GM18907 (cell line): ENCODE results near the gene CYREN.

ENCODE experiments used
- ATAC-seq: cut with Tn5 transposase; IDR thresholded peaks from one replicate; pipeline ENCODE4 v1.9.1; 2021; ENCODE audit warnings: mild to moderate bottlenecking, moderate library complexity; ENCODE audit not compliant: unreplicated experiment

The CYREN gene

GRCh38 chr7:135197906-135198655, 27.6 kb upstream of the CYREN start:
- no peak for ATAC-seq

- ATAC-seq = no peak
Observed at GRCh38 chr7:135197343-135197742, 26.8 kb upstream of the CYREN start.

DNA sequence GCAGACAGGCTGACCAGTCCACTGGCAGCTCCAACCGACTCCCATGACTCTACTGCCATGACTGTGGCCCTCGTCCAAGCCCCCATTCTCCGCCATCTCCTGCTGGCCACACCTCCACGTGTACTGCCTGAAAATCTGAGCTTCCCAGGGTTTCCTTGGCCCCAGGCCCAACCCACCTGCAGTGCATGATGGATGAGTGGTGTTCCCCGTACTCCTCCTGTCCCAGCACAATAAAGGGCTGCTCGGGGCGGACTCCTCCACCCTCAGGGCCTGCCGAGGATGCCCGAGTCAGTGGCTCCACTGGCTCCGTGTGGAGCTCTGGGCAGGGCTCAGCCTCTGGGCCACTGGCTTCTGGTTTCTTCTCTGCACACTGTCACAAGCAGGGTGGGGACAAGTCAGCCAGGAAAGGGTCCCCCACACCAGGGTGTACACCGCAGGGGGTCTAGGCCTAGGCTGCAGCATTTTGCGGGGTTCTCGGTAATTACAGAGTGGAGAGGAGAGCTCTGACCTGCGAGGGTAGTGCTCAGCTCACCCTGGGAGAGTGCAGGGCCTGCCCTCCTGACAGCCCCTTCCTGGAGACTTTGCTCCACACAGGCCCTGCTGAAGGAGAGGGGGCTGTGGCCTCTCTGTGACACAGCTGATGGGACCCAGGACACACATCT, 25.6 kb upstream of the CYREN start:
- no peak for ATAC-seq

DNA sequence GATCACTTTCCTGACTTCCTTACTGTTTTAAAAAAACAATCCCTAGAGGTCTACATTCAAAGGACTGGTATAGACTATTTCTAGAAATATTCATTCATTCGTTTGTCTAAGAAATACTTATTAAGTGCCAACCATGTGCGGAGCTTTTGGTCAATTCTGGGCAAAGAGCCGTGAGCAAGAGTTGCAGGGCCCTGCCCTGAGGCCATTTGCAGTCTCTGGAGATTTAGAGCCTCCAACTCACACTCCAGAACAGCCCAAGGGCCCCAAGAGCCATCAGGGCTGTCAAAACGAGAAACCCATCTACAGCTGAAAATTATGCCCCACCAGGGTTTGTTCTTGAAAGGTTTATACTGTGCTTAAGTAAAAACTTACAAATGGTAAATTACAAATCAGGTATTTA, 24.6 kb upstream of the CYREN start:
- ATAC-seq = no peak

DNA sequence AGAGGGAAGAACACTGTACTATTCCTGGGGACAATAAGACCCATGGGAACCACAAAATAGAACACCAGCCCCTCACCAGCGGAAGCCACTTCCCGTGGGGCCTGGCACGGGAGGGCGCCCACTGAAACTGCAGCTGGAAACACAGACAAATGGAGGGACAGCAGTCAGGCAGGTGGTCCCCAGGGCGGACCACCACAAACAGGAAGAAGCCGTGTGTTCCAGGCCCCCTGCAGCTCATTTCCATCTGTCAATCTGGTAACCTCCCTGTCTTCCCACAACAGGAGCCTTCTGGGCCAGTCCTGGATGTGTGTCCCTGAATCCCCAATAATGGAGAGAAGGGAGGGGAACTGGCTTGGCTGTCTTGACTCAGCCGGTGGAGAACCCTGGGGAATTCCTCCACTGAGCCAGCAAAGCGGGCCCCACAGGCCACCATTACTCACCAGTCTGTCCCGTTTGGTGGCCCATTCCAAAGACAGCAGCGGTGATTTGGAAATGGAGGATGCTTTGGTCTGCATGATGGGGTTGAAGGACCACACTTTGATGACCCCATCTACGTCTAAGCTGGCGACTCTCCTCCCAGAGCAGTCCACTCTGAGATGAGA, 24.1 kb upstream of the CYREN start:
- no peak for ATAC-seq

DNA sequence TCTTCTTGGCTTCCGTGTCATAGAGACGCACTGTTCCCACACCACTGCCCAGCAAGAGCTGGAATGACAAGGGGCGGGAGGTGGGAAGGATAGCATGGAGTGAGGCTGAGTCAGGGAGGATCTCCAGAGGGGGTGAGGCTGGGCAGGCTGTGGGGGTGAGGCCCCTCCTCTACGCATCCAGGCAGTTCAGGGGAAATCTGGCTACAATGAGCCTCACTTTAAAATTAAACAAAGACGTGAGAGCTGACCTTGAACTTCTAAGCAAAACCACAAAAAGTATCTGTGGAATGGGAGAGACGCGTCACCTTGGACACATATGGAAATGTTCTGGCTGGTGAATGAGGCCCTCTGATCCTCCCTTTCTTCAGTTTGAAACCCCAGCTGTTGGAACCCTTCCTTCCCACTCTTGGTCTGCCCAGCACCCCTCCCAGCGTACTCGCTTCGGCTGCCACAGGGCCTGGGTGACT, 23.1 kb upstream of the CYREN start:
- no peak for ATAC-seq

DNA sequence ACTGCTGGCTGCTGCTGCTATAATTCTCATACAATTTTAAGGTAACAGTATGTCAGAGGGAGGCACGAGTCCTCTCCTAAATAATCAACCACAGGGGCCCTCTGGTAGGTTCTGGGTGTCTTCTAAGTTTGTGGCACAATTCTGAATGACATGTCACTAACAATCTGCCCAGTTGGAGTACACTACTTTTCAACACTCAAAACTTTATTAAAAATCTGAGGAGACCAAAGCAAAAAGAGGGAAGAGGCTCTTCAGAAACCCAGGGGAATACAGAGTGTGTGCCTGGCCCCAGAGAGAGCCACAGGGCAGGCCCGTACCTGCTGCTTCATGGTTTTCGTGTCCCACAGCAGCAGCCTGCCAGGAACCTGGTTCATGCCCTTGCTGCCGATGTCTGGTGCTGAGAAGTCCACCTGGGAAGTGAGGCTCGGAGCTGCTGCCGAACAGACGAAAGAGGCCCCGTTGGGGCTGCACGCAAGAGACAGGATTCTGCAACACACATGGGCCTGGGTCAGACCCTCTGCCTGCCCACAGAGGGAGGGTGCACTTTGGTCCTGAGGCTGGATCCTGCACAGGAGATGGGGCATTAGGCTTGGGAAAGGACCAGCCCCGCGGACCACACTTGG, 22.5 kb upstream of the CYREN start:
- no peak for ATAC-seq

GRCh38 chr7:135190703-135191102, 20.2 kb upstream of the CYREN start:
- ATAC-seq = no peak

GRCh38 chr7:135189961-135190360, 19.5 kb upstream of the CYREN start:
- no peak for ATAC-seq

GRCh38 chr7:135189221-135189662, 18.7 kb upstream of the CYREN start:
- ATAC-seq = no peak

GRCh38 chr7:135188298-135188984, 17.9 kb upstream of the CYREN start:
- ATAC-seq = peak; percentile 50

DNA sequence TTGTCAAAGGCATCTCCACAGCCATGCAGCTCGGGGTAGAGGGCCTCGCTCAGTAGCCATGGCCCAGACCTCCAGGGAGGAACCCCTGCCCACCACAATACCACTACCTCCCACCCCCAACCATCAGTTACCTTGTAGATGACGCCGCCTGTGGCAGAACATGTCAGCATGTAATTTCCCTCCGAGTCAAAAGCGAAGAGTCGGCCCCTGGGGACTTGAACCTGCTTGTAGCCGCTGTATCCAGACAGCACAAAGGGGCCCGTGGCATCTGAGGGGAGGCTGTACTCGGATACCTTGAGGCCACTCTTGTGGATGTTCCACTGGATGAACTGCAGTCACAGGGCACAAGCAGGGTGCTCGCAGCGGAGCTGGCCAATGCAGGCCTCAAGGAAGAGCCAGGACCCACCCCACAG, 16.3 kb upstream of the CYREN start:
- ATAC-seq = peak; percentile 75

DNA sequence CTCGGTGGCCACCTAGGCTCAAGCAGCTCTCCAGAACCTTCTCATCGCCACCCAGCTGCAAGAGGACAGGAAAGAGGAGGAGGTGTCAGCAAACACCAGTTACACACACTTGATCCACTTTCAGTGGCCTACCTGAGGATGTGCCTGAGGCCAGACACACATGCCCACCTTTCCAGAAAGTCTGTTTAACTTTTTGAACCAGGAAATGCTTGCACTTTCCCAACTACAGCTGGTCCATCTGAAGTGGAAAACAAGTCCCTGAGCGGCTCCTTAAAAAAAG, 15.7 kb upstream of the CYREN start:
- ATAC-seq = no peak

DNA sequence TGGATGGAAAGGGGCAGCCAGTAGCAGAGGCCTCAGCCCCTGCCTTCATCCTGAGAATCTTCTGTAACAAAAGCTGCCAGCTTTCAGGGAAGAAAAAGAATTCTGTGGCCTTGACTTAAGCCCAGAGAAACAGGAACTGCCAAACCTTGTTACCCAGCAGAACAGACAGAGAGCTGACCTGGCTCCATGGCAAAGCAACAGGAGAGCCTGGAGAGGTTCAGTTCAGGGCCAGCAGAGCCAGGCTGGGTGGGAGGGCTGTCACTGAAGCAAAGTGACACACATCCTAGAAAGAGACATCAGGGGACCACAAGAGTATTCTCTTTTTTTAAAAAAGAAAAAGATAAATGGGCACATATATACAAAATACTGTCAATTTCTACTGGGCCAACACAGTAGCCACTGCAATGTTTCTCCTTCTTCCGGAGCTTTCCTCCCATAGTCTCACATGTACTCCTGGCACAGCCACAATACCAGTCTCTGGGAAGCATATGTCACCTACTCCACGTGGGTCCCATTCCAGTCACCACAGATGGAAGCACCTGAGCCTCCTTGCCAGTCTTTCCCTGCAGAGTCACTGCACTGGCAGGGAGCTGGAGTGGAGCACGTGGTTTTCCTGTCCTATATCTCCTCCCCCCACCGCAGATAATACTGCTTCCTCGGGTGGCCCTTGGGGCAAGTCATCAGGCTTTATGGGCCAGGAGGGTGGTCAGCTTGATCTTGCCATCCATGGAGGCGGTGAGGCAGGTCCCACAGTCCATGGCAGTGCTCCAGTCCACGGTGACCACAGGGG, 15.2 kb upstream of the CYREN start:
- no peak for ATAC-seq

- no peak for ATAC-seq
Observed at GRCh38 chr7:135184254-135184841, 13.8 kb upstream of the CYREN start.

DNA sequence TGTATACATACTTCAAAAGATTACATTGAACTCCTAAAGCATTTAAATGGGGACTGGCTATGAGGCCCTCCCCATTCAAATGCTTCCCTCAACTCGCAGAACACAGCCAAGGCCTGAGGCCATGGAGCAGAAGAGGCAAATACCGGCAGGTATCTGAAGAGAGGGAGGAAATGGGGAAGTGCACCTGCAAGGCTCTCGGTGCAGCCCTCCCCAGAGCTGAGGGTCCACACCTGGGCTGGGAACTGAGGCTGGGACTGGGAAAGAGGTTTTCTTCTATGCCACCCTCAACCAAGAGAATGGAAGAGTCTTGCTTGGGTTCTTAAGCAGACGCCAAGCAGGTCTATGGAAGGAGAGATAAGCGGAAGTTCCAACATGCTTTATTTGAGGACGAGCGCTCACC, 13.0 kb upstream of the CYREN start:
- no peak for ATAC-seq

DNA sequence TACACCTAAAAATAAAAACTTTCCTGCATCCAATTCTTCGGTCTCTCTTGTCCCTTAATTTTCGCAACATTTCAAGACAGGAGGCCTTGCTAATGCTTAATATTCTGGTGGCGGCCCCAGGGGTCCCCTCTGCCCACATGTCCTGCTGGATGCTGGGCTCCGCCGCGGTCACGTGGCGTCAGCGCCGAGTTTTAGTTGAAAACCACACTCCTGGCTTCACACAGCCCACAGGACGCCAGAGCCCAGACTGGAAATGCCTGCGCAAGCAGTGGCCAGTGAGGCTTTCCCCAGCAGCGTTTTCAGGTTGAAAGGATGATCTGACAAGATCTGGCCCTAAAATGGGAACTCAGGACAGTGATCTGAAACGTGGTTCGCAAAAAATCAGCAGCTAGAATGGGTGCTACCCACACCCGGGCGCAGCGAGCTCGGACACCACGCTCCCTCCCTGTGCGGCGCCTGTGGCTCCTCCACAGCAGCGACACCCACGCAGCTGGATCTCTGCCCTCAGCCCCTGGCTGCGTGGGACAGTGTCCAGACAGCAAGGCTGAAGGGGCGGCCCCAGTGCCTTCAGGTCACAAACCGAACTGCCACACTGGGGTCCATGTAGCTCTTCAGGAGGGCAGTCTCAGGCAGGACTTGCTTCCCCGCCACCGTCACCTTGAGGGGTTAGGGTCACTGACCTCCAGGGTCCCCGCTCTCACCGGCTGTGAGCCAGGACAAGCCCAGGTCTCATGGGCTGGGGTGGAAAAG, 11.6 kb upstream of the CYREN start:
- no peak for ATAC-seq

- no peak for ATAC-seq
Observed at GRCh38 chr7:135181261-135181928, 10.9 kb upstream of the CYREN start.

GRCh38 chr7:135180122-135180521, 9.6 kb upstream of the CYREN start:
- ATAC-seq = no peak
